ENCODE data around the gene P2RY12. TPM values are rescaled to one million over a fixed set of nuclear protein-coding genes. Genes with fewer than 3 reads are reported as not detected.

The P2RY12 gene
- total and polyA plus RNA-seq, 2 of the 8 experiments (the other 6 are each of a cell fraction or from before 2014, with no cell fraction given), result not detected

DNA sequence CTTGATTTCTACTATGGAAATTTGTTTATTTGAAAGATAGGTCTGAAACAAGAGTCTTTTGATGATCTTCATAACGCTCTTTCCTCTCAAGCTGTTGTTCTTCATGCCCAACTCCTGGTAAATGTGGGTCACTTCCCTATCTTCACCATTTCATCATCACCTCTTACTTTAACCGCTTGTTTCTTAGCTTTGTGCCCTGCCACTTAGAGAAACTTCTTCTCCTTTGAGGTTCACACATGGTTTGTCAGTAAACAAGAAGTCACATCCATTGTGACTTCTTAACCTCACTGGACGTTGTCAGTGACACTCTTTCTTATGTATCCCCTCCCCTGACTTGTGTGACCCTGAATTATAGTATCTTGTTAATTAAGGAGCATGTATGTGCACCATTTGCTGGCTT lies 38.3 kb downstream of the P2RY12 start (continued):
- TF ChIP-seq, protein P1, sequence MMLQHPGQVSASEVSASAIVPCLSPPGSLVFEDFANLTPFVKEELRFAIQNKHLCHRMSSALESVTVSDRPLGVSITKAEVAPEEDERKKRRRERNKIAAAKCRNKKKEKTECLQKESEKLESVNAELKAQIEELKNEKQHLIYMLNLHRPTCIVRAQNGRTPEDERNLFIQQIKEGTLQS (IDR thresholded peaks at IDR 0.05; ENCODE audit: insufficient read depth, low read depth, low read length), result no peak
- TF ChIP-seq CHD1 (IDR thresholded peaks at IDR 0.05; ENCODE audit: low read depth, low read length) (no peak), SP2 (IDR thresholded peaks at IDR 0.05; ENCODE audit: low read length) (no peak)

Data from H1 (cell line).